ENCODE measurements around the gene FAM43B. TPM values are rescaled to one million over a fixed set of nuclear protein-coding genes. Genes with fewer than 3 reads are reported as not detected.

FAM43B gene
- total and polyA plus RNA-seq, 10 of the 15 experiments (the other 5 are each of a cell fraction or from before 2014, with no cell fraction given) = not detected

DNA sequence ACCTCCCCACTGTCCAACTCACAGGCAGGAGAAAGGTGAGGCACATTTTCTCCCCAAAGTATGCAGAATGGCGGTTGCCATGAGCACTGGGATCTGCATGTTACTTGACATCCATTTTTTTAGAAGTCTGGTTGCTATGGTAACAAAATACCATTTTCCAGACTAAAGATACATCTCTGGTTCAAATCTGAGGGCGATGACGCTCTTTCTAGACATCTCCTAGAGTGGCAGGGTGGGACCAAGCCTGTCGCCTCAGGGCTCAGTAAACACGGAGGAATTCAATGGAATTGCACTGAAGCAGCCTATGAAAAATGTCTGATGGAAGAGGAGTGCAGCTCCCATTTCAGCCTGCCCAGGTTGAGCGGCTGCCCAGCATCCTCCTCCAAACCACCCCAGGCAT is 21.5 kb upstream of the FAM43B start:
- ChIA-PET POLR2A (no interaction called here), CTCF (interaction anchor here (1.1 kb wide), 1 partner anchor 109 kb away, joined by 3 read pairs; no protein-coding TSS in a partner anchor), RAD21 (ENCODE audit: unreplicated experiment) (no interaction called here), SMC1A (ENCODE audit: uncharacterized antibody, unreplicated experiment) (no interaction called here)
- Histone ChIP-seq H4K20me1 (ENCODE audit: control insufficient read depth, insufficient read depth) (no peaks in the 10 kb centered on the region), H3K27me3 (replicated peaks in 1 of 2; ENCODE audit: control insufficient read depth in 2 of 2, insufficient read depth in 2 of 2, low read length in 1 of 2) (peaks cover 0 to 2% of the 10 kb centered on the region in 2 experiments; a peak in 2 of 4 replicates), H3K9ac (ENCODE audit: control insufficient read depth, insufficient read depth, low read length) (no peak overlapping the region), H3K9me3 (replicated peaks; ENCODE audit: control insufficient read depth, insufficient read depth, low read length) (no peaks in the 10 kb centered on the region), H3K4me1 (ENCODE audit: control insufficient read depth, insufficient read depth, low read length) (no peaks in the 10 kb centered on the region), H3K27ac (ENCODE audit: control insufficient read depth, insufficient read depth) (no peak overlapping the region), H3K79me2 (ENCODE audit: control insufficient read depth, insufficient read depth, low read length) (no peaks in the 10 kb centered on the region), H3K4me2 (ENCODE audit: control insufficient read depth, insufficient read depth) (no peak overlapping the region), H2AFZ (ENCODE audit: control insufficient read depth, low read depth, low read length) (no peak overlapping the region), H3K4me3 (no peak overlapping the region), H3K36me3 (ENCODE audit: control insufficient read depth in 2 of 2, insufficient read depth in 2 of 2, low read length in 1 of 2) (no peaks in the 10 kb centered on the region)
- WGBS (ENCODE audit: insufficient coverage, insufficient replicate concordance, low lambda C conversion rate, missing lambda C conversion rate) = 30% methylated on average over 6 of the region's 6 CpGs
- intact Hi-C loops (cut with micrococcal nuclease; ENCODE audit: unreplicated experiment) = no loop called here
- no peak for TF ChIP-seq POU2F2 (IDR thresholded peaks at IDR 0.05; ENCODE audit: borderline replicate concordance, low read depth, low read length)
- in situ Hi-C loops (cut with MboI) = no loop called here
- DNase-seq (ENCODE audit: low read depth, low spot score) (no peak), FAIRE-seq (no peak), ATAC-seq (no peak)
- BruUV-seq (replicated peaks) = no TSS peak

- CTCF ChIA-PET = no interaction called here
- H3K36me3 ChIP-seq (ENCODE audit: control insufficient read depth in 2 of 2, insufficient read depth in 2 of 2, low read length in 1 of 2) = no peaks in the 10 kb centered on the region
- TF ChIP-seq NR2F1 (conservative IDR thresholded peaks at IDR 0.05) (no peak), WRNIP1 (IDR thresholded peaks at IDR 0.05; ENCODE audit: borderline replicate concordance, low read depth, low read length) (no peak), SUPT20H (IDR thresholded peaks at IDR 0.05; ENCODE audit: borderline replicate concordance, control insufficient read depth, low read depth, low read length) (no peak), RFX5 (IDR thresholded peaks at IDR 0.05; ENCODE audit: low read depth, low read length) (no peak), PAX5 (IDR thresholded peaks at IDR 0.05; ENCODE audit: borderline replicate concordance, low read depth, low read length) (no peak), SP1 (IDR thresholded peaks at IDR 0.05; ENCODE audit: low read depth, low read length) (no peak), STAT3 (IDR thresholded peaks at IDR 0.05; ENCODE audit: low read depth, low read length) (no peak), CEBPB (IDR thresholded peaks at IDR 0.05; ENCODE audit: borderline replicate concordance in 1 of 2, low read depth in 2 of 2, low read length in 2 of 2) (no peak), E4F1 (IDR thresholded peaks at IDR 0.05; ENCODE audit: borderline replicate concordance, partially characterized antibody) (no peak), HDAC2 (IDR thresholded peaks at IDR 0.05) (no peak)
- TF ChIP-seq, protein P1, sequence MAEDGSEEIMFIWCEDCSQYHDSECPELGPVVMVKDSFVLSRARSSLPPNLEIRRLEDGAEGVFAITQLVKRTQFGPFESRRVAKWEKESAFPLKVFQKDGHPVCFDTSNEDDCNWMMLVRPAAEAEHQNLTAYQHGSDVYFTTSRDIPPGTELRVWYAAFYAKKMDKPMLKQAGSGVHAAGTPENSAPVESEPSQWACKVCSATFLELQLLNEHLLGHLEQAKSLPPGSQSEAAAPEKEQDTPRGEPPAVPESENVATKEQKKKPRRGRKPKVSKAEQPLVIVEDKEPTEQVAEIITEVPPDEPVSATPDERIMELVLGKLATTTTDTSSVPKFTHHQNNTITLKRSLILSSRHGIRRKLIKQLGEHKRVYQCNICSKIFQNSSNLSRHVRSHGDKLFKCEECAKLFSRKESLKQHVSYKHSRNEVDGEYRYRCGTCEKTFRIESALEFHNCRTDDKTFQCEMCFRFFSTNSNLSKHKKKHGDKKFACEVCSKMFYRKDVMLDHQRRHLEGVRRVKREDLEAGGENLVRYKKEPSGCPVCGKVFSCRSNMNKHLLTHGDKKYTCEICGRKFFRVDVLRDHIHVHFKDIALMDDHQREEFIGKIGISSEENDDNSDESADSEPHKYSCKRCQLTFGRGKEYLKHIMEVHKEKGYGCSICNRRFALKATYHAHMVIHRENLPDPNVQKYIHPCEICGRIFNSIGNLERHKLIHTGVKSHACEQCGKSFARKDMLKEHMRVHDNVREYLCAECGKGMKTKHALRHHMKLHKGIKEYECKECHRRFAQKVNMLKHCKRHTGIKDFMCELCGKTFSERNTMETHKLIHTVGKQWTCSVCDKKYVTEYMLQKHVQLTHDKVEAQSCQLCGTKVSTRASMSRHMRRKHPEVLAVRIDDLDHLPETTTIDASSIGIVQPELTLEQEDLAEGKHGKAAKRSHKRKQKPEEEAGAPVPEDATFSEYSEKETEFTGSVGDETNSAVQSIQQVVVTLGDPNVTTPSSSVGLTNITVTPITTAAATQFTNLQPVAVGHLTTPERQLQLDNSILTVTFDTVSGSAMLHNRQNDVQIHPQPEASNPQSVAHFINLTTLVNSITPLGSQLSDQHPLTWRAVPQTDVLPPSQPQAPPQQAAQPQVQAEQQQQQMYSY (CRISPR knock-in tag; IDR thresholded peaks at IDR 0.05) = no peak
These were observed 18.7 kb upstream of the FAM43B start for GRCh38 chr1:20533635-20534034.

More at GRCh38 chr1:20533635-20534034, 18.7 kb upstream of the FAM43B start:
- ChIA-PET POLR2A (no interaction called here), RAD21 (ENCODE audit: unreplicated experiment) (no interaction called here), SMC1A (ENCODE audit: uncharacterized antibody, unreplicated experiment) (no interaction called here)
- no peaks in the 10 kb centered on the region for H3K9me3 ChIP-seq (replicated peaks; ENCODE audit: control insufficient read depth, insufficient read depth, low read length)
- H3K4me1 ChIP-seq (ENCODE audit: control insufficient read depth, insufficient read depth, low read length) = no peaks in the 10 kb centered on the region
- ATAC-seq = no peak
- no peak overlapping the region for H3K9ac ChIP-seq (ENCODE audit: control insufficient read depth, insufficient read depth, low read length)
- 48% methylated on average over 4 of the region's 4 CpGs for WGBS (ENCODE audit: insufficient coverage, insufficient replicate concordance, low lambda C conversion rate, missing lambda C conversion rate)
- intact Hi-C loops (cut with micrococcal nuclease; ENCODE audit: unreplicated experiment) (no loop called here), in situ Hi-C loops (cut with MboI) (no loop called here)
- H3K27me3 ChIP-seq (replicated peaks in 1 of 2; ENCODE audit: control insufficient read depth in 2 of 2, insufficient read depth in 2 of 2, low read length in 1 of 2) = peaks cover 0 to 2% of the 10 kb centered on the region in 2 experiments; a peak in 2 of 4 replicates
- FAIRE-seq = no peak
- H3K4me2 ChIP-seq (ENCODE audit: control insufficient read depth, insufficient read depth) = no peak overlapping the region
- H2AFZ ChIP-seq (ENCODE audit: control insufficient read depth, low read depth, low read length) = no peak overlapping the region
- H3K27ac ChIP-seq (ENCODE audit: control insufficient read depth, insufficient read depth) = no peak overlapping the region
- no peak overlapping the region for H3K4me3 ChIP-seq
- DNase-seq (ENCODE audit: low read depth, low spot score) = no peak
- H3K79me2 ChIP-seq (ENCODE audit: control insufficient read depth, insufficient read depth, low read length) = no peaks in the 10 kb centered on the region
- no peaks in the 10 kb centered on the region for H4K20me1 ChIP-seq (ENCODE audit: control insufficient read depth, insufficient read depth)
- no TSS peak for BruUV-seq (replicated peaks)

Data from GM12878 (cell line).